Measurements from ENCODE around the gene BTBD2. TPM values are rescaled to one million over a fixed set of nuclear protein-coding genes. Genes with fewer than 3 reads are reported as not detected.

The BTBD2 gene
- total and polyA plus RNA-seq, 2 donors = 18.0 to 36.9 TPM

DNA sequence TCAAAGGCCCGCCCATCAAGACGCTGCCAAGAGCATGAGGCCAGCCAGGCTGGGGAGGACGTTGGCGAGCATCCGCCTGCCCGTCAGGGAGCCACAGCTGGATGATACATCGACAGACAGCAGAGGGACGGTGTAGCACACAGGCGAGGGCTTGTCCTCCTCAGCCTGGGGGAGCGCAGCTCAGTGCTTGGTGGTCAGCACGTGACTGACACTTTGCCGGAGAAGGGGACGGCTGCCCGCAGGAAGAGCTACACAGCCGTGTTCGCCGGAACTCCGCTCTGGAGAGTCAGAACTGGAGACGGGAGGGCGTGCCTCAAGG is 40.4 kb downstream of the BTBD2 start:
- no peak for DNase-seq (ENCODE audit: low read depth in 6 of 9, low spot score in 9 of 9)
- peaks cover 56 to 65% of the 10 kb centered on the region in 2 donors for H3K36me3 ChIP-seq (ENCODE audit: control insufficient read depth in 2 of 2, insufficient read depth in 2 of 2, low read length in 1 of 2)

GRCh38 chr19:1974381-1975161 is 40.9 kb downstream of the BTBD2 start:
- no peaks in the 10 kb centered on the region for H3K27me3 ChIP-seq (ENCODE audit: control insufficient read depth in 2 of 2, insufficient read depth in 1 of 2, low read length in 1 of 2)
- H3K4me3 ChIP-seq (ENCODE audit: low read length in 2 of 2) = no peak overlapping the region
- no peaks in the 10 kb centered on the region for H3K9me3 ChIP-seq (ENCODE audit: control insufficient read depth in 2 of 2, insufficient read depth in 1 of 2, low read length in 1 of 2)
- H3K36me3 ChIP-seq (ENCODE audit: control insufficient read depth in 2 of 2, insufficient read depth in 2 of 2, low read length in 1 of 2) = peaks cover 56 to 65% of the 10 kb centered on the region in 2 donors
- no peak overlapping the region for H3K27ac ChIP-seq (ENCODE audit: low read depth in 1 of 2, low read length in 1 of 2)
- peaks cover 0 to 2% of the 10 kb centered on the region in 2 donors for H3K4me1 ChIP-seq (ENCODE audit: control insufficient read depth in 2 of 2, insufficient read depth in 2 of 2, low read length in 2 of 2)
- no peak for DNase-seq (ENCODE audit: low read depth in 6 of 9, low spot score in 9 of 9)
- WGBS = 96% methylated on average over 28 of the region's 28 CpGs

More for the DNA sequence above, 40.4 kb downstream of the BTBD2 start:
- Histone ChIP-seq H3K4me1 (ENCODE audit: control insufficient read depth in 2 of 2, insufficient read depth in 2 of 2, low read length in 2 of 2) (peaks cover 0 to 4% of the 10 kb centered on the region in 2 donors), H3K9me3 (ENCODE audit: control insufficient read depth in 2 of 2, insufficient read depth in 1 of 2, low read length in 1 of 2) (no peaks in the 10 kb centered on the region), H3K27me3 (ENCODE audit: control insufficient read depth in 2 of 2, insufficient read depth in 1 of 2, low read length in 1 of 2) (no peaks in the 10 kb centered on the region), H3K4me3 (ENCODE audit: low read length in 2 of 2) (no peak overlapping the region), H3K27ac (ENCODE audit: low read depth in 1 of 2, low read length in 1 of 2) (no peak overlapping the region)
- WGBS = 92% methylated on average over 20 of the region's 20 CpGs

- Histone ChIP-seq H3K27ac (ENCODE audit: low read depth in 1 of 2, low read length in 1 of 2) (no peak overlapping the region), H3K9me3 (ENCODE audit: control insufficient read depth in 2 of 2, insufficient read depth in 1 of 2, low read length in 1 of 2) (no peaks in the 10 kb centered on the region), H3K36me3 (ENCODE audit: control insufficient read depth in 2 of 2, insufficient read depth in 2 of 2, low read length in 1 of 2) (peaks cover 44 to 55% of the 10 kb centered on the region in 2 donors), H3K4me3 (ENCODE audit: low read length in 2 of 2) (no peak overlapping the region), H3K27me3 (ENCODE audit: control insufficient read depth in 2 of 2, insufficient read depth in 1 of 2, low read length in 1 of 2) (no peaks in the 10 kb centered on the region), H3K4me1 (ENCODE audit: control insufficient read depth in 2 of 2, insufficient read depth in 2 of 2, low read length in 2 of 2) (peaks cover 14 to 22% of the 10 kb centered on the region in 2 donors)
- WGBS = 98% methylated on average over 27 of the region's 27 CpGs
- no peak for DNase-seq (ENCODE audit: low read depth in 6 of 9, low spot score in 9 of 9)
Observed at GRCh38 chr19:1970806-1971502, 44.6 kb downstream of the BTBD2 start.

GRCh38 chr19:1970003-1970805 is 45.3 kb downstream of the BTBD2 start:
- Histone ChIP-seq H3K27me3 (ENCODE audit: control insufficient read depth in 2 of 2, insufficient read depth in 1 of 2, low read length in 1 of 2) (no peaks in the 10 kb centered on the region), H3K9me3 (ENCODE audit: control insufficient read depth in 2 of 2, insufficient read depth in 1 of 2, low read length in 1 of 2) (no peaks in the 10 kb centered on the region), H3K4me1 (ENCODE audit: control insufficient read depth in 2 of 2, insufficient read depth in 2 of 2, low read length in 2 of 2) (peaks cover 14 to 25% of the 10 kb centered on the region in 2 donors), H3K4me3 (ENCODE audit: low read length in 2 of 2) (no peak overlapping the region), H3K36me3 (ENCODE audit: control insufficient read depth in 2 of 2, insufficient read depth in 2 of 2, low read length in 1 of 2) (peaks cover 41 to 48% of the 10 kb centered on the region in 2 donors), H3K27ac (ENCODE audit: low read depth in 1 of 2, low read length in 1 of 2) (no peak overlapping the region)
- no peak for DNase-seq (ENCODE audit: low read depth in 6 of 9, low spot score in 9 of 9)
- 93% methylated on average over 38 of the region's 38 CpGs for WGBS

DNA sequence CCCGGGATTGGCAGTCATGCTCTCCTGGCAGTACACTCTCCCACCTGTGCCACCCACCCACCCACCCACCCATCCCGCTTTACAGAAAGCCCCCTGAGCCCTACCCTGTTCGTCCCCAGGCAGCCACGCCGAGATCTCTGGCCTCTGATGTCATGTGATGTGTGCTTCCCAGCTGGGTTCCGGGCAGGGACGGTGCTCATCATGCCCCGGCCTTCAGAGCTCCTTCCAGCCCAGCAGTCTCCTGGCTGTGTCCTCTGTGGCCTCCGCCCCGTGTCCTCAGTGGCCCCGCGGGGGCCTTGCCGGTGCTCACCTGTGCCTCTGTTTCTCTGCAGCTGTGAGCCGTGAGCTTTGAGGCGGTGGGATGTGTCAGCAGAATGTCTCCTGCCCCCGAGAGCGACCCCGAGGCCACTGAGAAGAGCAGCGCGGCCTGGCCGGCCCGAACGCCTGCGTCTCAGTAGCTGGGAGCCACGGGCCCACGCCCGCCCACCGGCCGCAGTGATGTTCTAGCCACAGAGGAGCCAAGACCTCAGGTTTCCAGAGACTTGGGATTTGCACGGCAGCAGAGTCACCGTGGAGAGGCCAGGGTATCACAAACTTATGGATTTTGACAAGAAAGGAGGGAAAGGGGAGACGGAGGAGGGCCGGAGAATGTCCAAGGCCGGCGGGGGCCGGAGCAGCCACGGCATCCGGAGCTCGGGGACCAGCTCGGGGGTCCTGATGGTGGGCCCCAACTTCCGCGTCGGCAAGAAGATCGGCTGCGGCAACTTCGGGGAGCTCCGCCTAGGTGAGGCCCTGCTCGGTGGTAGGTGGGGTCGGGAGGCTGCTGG is 46.1 kb downstream of the BTBD2 start:
- Histone ChIP-seq H3K27ac (ENCODE audit: low read depth in 1 of 2, low read length in 1 of 2) (no peak overlapping the region), H3K36me3 (ENCODE audit: control insufficient read depth in 2 of 2, insufficient read depth in 2 of 2, low read length in 1 of 2) (peaks cover 32 to 43% of the 10 kb centered on the region in 2 donors), H3K4me1 (ENCODE audit: control insufficient read depth in 2 of 2, insufficient read depth in 2 of 2, low read length in 2 of 2) (peaks cover 14 to 23% of the 10 kb centered on the region in 2 donors), H3K9me3 (ENCODE audit: control insufficient read depth in 2 of 2, insufficient read depth in 1 of 2, low read length in 1 of 2) (no peaks in the 10 kb centered on the region), H3K4me3 (ENCODE audit: low read length in 2 of 2) (no peak overlapping the region), H3K27me3 (ENCODE audit: control insufficient read depth in 2 of 2, insufficient read depth in 1 of 2, low read length in 1 of 2) (no peaks in the 10 kb centered on the region)
- DNase-seq (ENCODE audit: low read depth in 6 of 9, low spot score in 9 of 9) = no peak
- 98% methylated on average over 49 of the region's 49 CpGs for WGBS

DNA sequence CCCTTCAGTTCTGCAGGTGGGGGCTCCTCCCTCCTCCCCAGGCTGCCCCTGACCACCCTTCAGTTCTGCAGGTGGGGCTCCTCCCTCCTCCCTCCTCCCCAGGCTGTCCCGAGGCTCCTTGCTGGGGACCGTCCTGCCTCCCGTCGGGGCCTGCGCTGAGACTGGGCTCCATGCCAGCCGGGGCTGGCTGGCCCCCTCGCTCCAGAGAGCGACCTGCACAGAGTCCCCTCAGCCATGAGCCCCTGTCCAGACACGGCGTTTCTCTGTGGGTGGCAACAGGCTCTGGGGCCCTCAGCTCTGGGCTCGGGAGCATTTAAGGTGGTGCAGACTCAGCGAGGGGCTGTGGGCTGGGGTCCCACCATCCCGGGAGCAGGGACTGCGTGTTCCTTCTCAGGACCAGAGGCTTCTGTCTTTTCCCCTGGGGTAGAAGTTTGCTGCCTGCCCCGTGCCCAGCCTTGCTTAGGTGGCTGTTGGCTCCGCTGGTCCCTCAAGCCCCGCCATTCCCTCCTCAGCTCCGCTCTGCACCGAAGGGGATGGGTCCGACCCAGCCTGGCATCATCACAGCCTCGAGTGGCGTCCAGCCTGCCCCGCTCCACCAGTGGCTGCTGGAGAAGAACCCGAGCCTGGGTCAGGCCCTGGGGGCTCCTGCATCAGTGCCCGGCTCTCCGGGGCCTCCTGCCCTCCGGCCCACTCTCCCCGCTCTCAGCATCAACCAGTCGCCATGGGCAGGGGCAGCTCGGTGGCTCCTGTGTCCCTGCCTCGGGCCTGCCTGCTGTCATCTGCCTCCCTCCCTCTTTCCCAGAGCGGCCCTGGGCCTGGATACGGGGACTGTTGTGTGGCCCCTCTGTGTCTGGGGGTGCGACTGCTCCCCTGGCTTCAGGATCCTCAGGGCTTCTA is 47.0 kb downstream of the BTBD2 start:
- H3K4me3 ChIP-seq (ENCODE audit: low read length in 2 of 2) = no peak overlapping the region
- H3K4me1 ChIP-seq (ENCODE audit: control insufficient read depth in 2 of 2, insufficient read depth in 2 of 2, low read length in 2 of 2) = peaks cover 14 to 23% of the 10 kb centered on the region in 2 donors
- H3K9me3 ChIP-seq (ENCODE audit: control insufficient read depth in 2 of 2, insufficient read depth in 1 of 2, low read length in 1 of 2) = no peaks in the 10 kb centered on the region
- 94% methylated on average over 34 of the region's 34 CpGs for WGBS
- H3K27me3 ChIP-seq (ENCODE audit: control insufficient read depth in 2 of 2, insufficient read depth in 1 of 2, low read length in 1 of 2) = no peaks in the 10 kb centered on the region
- peaks cover 29 to 44% of the 10 kb centered on the region in 2 donors for H3K36me3 ChIP-seq (ENCODE audit: control insufficient read depth in 2 of 2, insufficient read depth in 2 of 2, low read length in 1 of 2)
- DNase-seq (ENCODE audit: low read depth in 6 of 9, low spot score in 9 of 9) = no peak
- H3K27ac ChIP-seq (ENCODE audit: low read depth in 1 of 2, low read length in 1 of 2) = no peak overlapping the region

GRCh38 chr19:1967087-1967608 is 48.4 kb downstream of the BTBD2 start:
- Histone ChIP-seq H3K4me1 (ENCODE audit: control insufficient read depth in 2 of 2, insufficient read depth in 2 of 2, low read length in 2 of 2) (peaks cover 14 to 23% of the 10 kb centered on the region in 2 donors), H3K27me3 (ENCODE audit: control insufficient read depth in 2 of 2, insufficient read depth in 1 of 2, low read length in 1 of 2) (no peaks in the 10 kb centered on the region), H3K27ac (ENCODE audit: low read depth in 1 of 2, low read length in 1 of 2) (peak overlapping the region in 1 of 2 donors; percentile 81), H3K9me3 (ENCODE audit: control insufficient read depth in 2 of 2, insufficient read depth in 1 of 2, low read length in 1 of 2) (no peaks in the 10 kb centered on the region), H3K36me3 (ENCODE audit: control insufficient read depth in 2 of 2, insufficient read depth in 2 of 2, low read length in 1 of 2) (peaks cover 38 to 45% of the 10 kb centered on the region in 2 donors), H3K4me3 (ENCODE audit: low read length in 2 of 2) (peak overlapping the region in 1 of 2 donors; percentile 18)
- 18% methylated on average over 26 of the region's 26 CpGs for WGBS
- peak in 8 of 9 donors; percentile 17 to 73 (median 36) for DNase-seq (ENCODE audit: low read depth in 6 of 9, low spot score in 9 of 9)

Data from thymus (tissue), 11 donors.